Thymus (tissue), 11 donors: ENCODE data around the gene KCNT1. TPM values are rescaled to one million over a fixed set of nuclear protein-coding genes. Genes with fewer than 3 reads are reported as not detected.
"Not testable (repeated sequence)": the region's sequence is repeated elsewhere in the genome, so short reads cannot be mapped to it uniquely, and the experiment has no call there.

ENCODE experiments used
- DNase-seq, 9 donors: peaks; one replicate each; pipeline ENCODE4 v3.0.0-alpha.2; 2013; ENCODE audit warnings: low spot score in 9 of 9, low read depth in 6 of 9, missing footprints in 1 of 9
- H3K27ac ChIP-seq, 2 donors: one replicate each; pipeline ENCODE4 v1.5.1; 2013; ENCODE audit warnings: control low read depth in 1 of 2, low read depth in 1 of 2, low read length in 1 of 2, mild to moderate bottlenecking in 1 of 2, moderate library complexity in 1 of 2
- H3K27me3 ChIP-seq, 2 donors: one replicate each; pipeline ENCODE4 v1.5.1; 2013; ENCODE audit warnings: low read length in 1 of 2; ENCODE audit not compliant: control insufficient read depth in 2 of 2, insufficient read depth in 1 of 2
- H3K36me3 ChIP-seq, 2 donors: one replicate each; pipeline ENCODE4 v1.5.1; 2013; ENCODE audit warnings: low read length in 1 of 2, mild to moderate bottlenecking in 1 of 2, moderate library complexity in 1 of 2; ENCODE audit not compliant: control insufficient read depth in 2 of 2, insufficient read depth in 2 of 2
- H3K4me1 ChIP-seq, 2 donors: one replicate each; pipeline ENCODE4 v1.5.1; 2013; ENCODE audit warnings: low read length in 2 of 2; ENCODE audit not compliant: control insufficient read depth in 2 of 2, insufficient read depth in 2 of 2
- H3K4me3 ChIP-seq, 2 donors: one replicate each; pipeline ENCODE4 v1.5.1; 2013; ENCODE audit warnings: low read length in 2 of 2, control low read depth in 1 of 2, mild to moderate bottlenecking in 1 of 2
- H3K9me3 ChIP-seq, 2 donors: one replicate each; pipeline ENCODE4 v1.5.1; 2013; ENCODE audit warnings: low read length in 1 of 2, mild to moderate bottlenecking in 1 of 2; ENCODE audit not compliant: control insufficient read depth in 2 of 2, insufficient read depth in 1 of 2
- WGBS: extraction: QIAGEN DNeasy Blood & Tissue Kit; methylation state at CpG from one replicate; pipeline ENCODE4 v1.1.7; 2013; 5-methylcytosine and 5-hydroxymethylcytosine counted together
- polyA plus RNA-seq: library from polyadenylated mRNA; stranded (reverse); fragments of 200-250 nt; gene quantifications from one replicate; pipeline ENCODE4 v1.2.3, GENCODE V29; 2013
- total RNA-seq: library from RNA; stranded (reverse); fragments of 120-200 nt; gene quantifications from one replicate; pipeline ENCODE4 v1.2.4, GENCODE V29; 2013
- donor health status: healthy.

The KCNT1 gene
- total and polyA plus RNA-seq, 2 donors = 0.05 to 0.25 TPM

DNA sequence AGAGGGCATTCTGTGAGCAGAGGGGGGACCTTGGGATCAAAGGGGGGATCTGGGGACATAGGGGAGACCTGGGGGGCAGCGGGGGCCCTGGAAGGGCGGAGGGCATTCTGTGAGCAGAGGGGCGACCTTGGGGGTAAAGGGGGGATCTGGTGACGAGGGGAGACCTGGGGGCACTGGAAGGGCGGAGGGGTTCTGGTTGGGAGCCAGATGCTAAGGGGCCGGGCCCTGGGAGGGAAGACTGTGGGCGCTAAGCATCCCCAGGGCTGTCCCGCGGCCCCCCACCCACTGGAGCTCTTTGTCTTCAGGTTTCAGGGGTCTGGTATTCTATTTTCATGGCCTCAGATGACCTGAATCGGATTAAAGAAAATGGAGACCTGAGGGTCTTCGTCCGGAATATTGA, 38.1 kb upstream of the KCNT1 start:
- Histone ChIP-seq H3K4me1 (no peaks in the 10 kb centered on the region), H3K36me3 (no peaks in the 10 kb centered on the region), H3K27me3 (peaks cover 0 to 2% of the 10 kb centered on the region in 2 donors), H3K9me3 (no peaks in the 10 kb centered on the region), H3K27ac (no peak overlapping the region), H3K4me3 (no peak overlapping the region)
- DNase-seq = no peak
- WGBS = 90% methylated on average over 12 of the region's 12 CpGs

DNA sequence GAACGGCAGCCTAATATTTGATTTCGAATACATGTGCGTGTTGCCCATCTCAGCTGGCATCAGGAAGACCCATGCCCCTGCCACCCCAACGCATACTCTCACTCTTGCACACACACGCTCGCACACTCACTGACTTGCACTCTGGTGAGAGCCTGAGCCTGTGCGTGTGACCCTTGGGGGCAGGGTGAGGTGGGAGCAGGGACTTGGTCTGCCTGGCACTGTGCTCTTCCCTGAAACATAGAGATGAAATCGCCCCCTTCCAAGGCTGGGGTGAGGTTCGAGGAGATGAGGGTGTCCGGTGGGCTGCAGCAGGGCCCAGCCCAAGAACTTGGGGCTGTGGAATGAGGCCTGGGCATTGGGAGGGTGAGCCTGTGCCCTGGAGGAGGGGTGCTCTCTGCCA, 37.7 kb upstream of the KCNT1 start:
- Histone ChIP-seq H3K4me3 (no peak overlapping the region), H3K9me3 (no peaks in the 10 kb centered on the region), H3K36me3 (no peaks in the 10 kb centered on the region), H3K27ac (no peak overlapping the region), H3K27me3 (peaks cover 0 to 2% of the 10 kb centered on the region in 2 donors), H3K4me1 (no peaks in the 10 kb centered on the region)
- 94% methylated on average over 10 of the region's 10 CpGs for WGBS
- DNase-seq = no peak

DNA sequence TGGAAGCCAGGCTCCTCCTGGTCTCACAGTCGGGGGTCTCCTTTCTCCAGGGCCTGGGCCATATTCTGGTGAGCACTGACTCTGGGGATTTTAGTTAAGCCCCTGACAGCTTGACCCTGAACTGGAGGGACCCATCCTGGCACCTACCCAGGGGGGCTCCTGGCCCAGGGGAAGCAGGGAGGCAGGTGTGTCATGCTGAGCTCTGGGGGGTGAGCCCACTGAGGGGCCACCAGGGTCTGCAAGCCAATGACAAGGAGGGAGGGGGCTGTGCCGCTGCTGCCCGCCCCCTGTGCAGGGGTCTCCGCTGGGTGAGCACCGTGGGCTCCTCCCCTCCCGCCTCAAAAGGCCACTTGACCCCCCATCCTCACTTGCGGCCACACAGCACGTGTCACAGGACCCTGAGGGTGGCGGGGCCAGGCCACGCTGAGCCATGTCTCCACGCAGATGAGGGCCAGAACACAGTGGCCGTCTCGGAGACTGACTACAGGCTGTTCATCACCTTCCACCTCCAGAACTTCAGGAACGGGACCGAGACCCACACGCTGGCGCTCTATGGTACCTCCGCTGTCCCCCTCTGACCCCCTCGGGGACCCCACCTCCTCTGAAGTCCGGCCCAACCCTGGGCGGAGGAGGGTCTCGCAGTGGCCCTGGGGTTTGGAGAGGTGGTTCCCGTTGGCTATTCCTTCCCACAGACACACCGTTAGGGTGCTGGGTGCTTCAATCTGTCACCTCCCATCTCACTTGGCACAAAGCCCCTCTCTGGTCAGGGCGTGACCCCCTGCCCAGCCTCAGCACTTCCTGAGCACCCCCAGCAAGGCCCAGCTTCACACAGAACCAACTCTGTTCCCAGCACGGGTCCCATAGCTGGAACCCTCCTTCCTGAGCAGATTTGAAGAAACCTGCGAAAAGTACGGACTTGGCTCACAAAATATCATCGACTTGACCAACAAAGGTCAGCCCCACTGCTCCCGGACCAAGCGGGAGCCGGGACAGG, 36.9 kb upstream of the KCNT1 start:
- H3K27me3 ChIP-seq = peaks cover 0 to 2% of the 10 kb centered on the region in 2 donors
- no peaks in the 10 kb centered on the region for H3K4me1 ChIP-seq
- DNase-seq = no peak
- 89% methylated on average over 32 of the region's 32 CpGs for WGBS
- H3K4me3 ChIP-seq = no peak overlapping the region
- no peaks in the 10 kb centered on the region for H3K9me3 ChIP-seq
- H3K27ac ChIP-seq = no peak overlapping the region
- H3K36me3 ChIP-seq = no peaks in the 10 kb centered on the region

DNA sequence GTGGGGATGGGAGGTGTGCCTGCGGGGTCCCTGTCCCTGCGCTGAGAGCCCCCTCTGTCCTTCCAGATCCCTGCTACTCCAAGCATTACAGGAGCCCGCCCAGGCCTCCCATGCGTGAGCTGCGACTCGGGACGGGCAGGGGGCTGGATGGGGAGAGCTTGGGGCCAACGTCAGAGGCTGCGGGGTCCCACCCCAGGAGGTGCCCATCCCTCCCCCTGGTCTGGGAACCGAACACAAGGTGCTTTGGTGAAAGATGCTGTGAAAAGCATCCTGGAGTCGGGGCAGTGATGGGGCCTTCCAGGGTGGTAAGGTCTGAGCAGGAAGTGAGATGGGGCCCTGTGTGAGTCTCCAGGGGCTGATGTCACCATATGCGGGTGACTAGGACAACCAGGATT, 36.2 kb upstream of the KCNT1 start:
- no peaks in the 10 kb centered on the region for H3K9me3 ChIP-seq
- WGBS = 83% methylated on average over 12 of the region's 12 CpGs
- H3K4me1 ChIP-seq = no peaks in the 10 kb centered on the region
- no peak overlapping the region for H3K27ac ChIP-seq
- no peaks in the 10 kb centered on the region for H3K36me3 ChIP-seq
- peaks cover 0 to 2% of the 10 kb centered on the region in 2 donors for H3K27me3 ChIP-seq
- no peak for DNase-seq
- H3K4me3 ChIP-seq = no peak overlapping the region

DNA sequence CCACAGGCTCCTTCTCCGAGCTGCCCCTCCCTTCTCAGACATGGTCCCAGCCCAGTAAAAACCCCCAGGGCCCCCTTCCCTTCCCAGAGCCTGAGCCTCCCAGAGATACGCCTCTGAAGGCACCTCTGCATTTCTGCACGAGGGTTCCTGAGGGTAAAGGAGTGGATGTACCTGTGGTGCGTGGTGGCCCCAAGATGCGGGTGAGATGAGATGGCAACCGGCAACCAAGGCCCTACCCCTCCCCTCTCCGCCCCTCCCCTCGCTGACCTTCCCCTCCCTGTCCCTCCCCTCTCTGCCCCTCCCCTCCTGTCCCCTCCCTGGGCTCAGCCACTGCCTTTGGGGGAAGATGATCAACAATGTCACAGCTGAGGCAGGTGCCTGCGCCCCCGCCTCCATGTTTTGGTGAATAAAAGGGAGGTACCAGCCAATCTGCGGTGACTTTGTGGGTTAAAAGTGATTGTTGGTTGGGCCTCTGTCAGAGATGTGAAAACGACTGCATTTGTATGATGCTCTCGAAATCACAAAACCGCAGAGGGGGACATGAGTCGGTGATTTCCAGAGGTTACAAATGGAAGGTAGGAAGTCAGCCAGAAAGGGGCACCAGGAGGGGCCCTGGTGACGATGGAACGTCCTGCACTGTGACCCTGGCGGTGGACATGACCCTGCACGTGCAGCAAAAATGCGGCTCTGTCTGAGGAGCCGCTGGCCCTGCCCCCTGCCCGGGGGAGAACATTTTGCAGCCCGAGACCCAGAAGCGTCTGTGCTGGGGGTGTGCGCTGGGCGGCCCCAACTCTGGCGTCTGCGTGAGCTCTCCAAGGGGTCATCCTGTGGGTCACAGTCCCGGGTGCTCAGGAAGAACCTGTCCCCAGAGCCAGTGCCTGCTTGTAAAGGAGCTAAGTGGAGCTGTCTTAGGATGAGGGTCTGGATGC, 35.2 kb upstream of the KCNT1 start:
- Histone ChIP-seq H3K4me3 (no peak overlapping the region), H3K36me3 (no peaks in the 10 kb centered on the region), H3K9me3 (no peaks in the 10 kb centered on the region), H3K27me3 (peaks cover 0 to 2% of the 10 kb centered on the region in 2 donors), H3K27ac (no peak overlapping the region), H3K4me1 (no peaks in the 10 kb centered on the region)
- DNase-seq = no peak
- WGBS = 88% methylated on average over 29 of the region's 29 CpGs

DNA sequence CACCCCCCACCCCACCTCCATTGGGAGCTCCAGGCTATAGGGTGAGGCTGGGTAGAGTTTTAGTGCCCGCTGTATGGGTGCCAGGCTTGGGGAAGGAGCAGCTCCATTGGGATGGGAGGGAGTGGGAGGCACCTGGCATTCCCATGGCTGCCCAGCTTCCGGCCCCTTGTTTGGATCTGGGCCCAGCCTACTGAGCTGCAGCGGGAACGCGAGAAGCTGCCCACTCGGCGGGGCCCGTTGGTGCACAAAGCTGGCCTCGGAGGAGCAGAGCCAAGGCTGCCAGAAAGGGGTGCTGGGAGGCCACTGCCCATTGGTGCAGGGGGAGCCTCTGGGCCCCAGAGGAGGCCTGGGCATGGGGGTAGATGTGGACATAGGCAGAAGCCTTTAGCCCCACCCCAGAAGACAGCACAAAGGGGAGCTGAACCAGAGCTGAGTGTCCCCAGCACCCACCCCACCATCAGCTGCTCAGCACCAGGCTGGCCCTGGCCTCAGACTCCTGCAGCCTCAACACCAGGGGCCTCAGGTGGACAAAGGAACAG, 34.5 kb upstream of the KCNT1 start:
- peaks cover 0 to 2% of the 10 kb centered on the region in 2 donors for H3K27me3 ChIP-seq
- no peak overlapping the region for H3K27ac ChIP-seq
- WGBS = 90% methylated on average over 9 of the region's 9 CpGs
- no peaks in the 10 kb centered on the region for H3K36me3 ChIP-seq
- DNase-seq = no peak
- no peaks in the 10 kb centered on the region for H3K9me3 ChIP-seq
- H3K4me1 ChIP-seq = no peaks in the 10 kb centered on the region
- H3K4me3 ChIP-seq = no peak overlapping the region

DNA sequence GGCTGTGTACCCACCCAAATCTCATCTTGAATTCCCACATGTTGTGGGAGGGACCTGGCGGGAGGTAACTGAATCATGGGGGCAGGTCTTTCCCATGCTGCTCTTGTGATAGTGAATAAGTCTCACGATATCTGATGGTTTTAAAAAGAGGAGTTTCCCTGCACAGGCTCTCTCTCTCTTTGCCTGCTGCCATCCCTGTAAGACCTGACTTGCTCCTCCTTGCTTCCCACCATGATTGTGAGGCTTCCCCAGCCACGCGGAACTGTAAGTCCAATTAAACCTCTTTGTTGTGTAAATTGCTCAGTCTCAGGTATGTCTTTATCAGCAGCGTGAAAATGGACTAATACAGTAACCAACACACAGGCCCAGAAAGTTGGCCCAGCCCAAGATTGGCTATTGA, 33.0 kb upstream of the KCNT1 start:
- H3K36me3 ChIP-seq, DNase-seq, H3K4me3 ChIP-seq, H3K4me1 ChIP-seq, H3K27ac ChIP-seq, H3K27me3 ChIP-seq, H3K9me3 ChIP-seq: not testable (repeated sequence)
- 89% methylated on average over 5 of the region's 5 CpGs for WGBS

DNA sequence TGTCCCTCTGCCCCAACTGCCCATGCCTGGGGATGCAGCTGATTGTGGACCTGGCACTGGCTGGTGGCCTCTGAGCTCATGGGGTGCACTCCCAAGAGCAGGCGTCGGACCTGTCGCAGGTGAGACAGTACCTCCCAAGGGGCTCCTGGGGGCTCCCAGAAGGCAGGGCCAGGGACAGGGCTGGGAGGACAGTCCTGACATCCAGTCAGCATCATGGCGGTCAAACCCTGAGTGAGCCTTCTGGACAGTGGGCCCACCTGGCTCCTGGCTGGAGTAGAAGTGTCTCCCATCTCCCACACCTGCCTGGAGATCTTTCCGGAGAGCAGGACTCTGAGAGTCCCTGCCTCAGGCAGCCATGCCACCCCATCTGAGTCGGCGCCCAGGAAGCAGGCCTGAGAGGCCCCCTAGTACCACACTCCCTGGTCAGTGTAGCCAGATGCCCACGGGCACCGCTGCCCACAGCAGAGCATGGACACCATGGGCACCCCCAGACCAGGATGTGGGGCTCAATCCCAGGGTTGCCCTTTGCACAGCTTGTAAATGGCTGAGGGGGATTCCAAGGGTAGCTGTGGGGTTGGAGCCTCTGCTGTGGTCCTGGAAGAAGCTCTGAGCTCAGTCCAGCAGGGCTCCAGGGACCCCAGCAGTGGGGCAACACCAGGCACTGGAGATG, 32.2 kb upstream of the KCNT1 start:
- peaks cover 0 to 2% of the 10 kb centered on the region in 2 donors for H3K27me3 ChIP-seq
- no peak for DNase-seq

More for the DNA sequence above, 32.2 kb upstream of the KCNT1 start:
- no peaks in the 10 kb centered on the region for H3K4me1 ChIP-seq
- WGBS = 98% methylated on average over 9 of the region's 9 CpGs
- no peaks in the 10 kb centered on the region for H3K9me3 ChIP-seq
- no peak overlapping the region for H3K27ac ChIP-seq
- no peak overlapping the region for H3K4me3 ChIP-seq
- H3K36me3 ChIP-seq = no peaks in the 10 kb centered on the region
